HG03575 (cell line): Measurements from ENCODE around the gene CHRNA5.
"Not testable (repeated sequence)": the region's sequence is repeated elsewhere in the genome, so short reads cannot be mapped to it uniquely, and the experiment has no call there.

ENCODE experiments used
- ATAC-seq: cut with Tn5 transposase; IDR thresholded peaks from one replicate; pipeline ENCODE4 v1.9.1; 2021; ENCODE audit not compliant: unreplicated experiment, insufficient number of reproducible peaks, low FRiP score; ENCODE audit errors: extremely low read depth

Gene CHRNA5

GRCh38 chr15:78565097-78565950 lies at the start of gene CHRNA5:
TSS of gene CHRNA5 (plus strand) at chr15:78565520. CDS start at chr15:78565720, 200 bp downstream.
- ATAC-seq = no peak

DNA sequence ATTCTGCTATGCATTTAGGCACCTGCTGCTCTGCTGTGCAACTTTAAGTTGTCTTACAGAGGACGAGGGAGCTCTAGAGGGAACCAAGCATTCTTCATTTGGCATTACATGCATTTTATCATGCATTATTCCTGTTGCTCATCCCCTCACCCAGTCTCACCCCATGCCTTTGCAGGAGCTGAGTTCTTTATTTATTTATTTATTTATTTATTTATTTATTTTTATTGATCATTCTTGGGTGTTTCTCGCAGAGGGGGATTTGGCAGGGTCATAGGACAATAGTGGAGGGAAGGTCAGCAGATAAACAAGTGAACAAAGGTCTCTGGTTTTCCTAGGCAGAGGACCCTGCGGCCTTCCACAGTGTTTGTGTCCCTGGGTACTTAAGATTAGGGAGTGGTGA lies 45.3 kb upstream of the CHRNA5 start:
- not testable (repeated sequence) for ATAC-seq

- no peak for ATAC-seq
These were observed 41.1 kb upstream of the CHRNA5 start for GRCh38 chr15:78524230-78524629.

DNA sequence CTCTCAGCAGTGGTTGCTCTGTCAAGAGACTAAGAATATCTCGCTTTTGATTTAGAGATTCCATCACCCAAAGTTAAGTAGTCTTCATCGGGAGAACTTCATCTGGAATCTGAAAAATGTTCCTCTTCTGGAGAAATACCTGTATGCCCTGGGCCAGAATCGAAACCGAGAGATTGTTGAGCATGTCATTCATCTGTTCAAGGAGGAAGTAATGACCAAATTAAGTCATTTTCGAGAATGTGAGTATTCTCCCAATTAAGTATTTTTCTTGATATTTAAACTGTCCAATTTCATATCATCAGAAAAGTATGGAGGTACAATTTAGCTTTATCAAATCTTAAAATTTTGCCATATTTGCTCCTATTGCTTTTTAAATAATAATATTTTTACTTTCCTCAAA lies 38.0 kb upstream of the CHRNA5 start:
- ATAC-seq = no peak

DNA sequence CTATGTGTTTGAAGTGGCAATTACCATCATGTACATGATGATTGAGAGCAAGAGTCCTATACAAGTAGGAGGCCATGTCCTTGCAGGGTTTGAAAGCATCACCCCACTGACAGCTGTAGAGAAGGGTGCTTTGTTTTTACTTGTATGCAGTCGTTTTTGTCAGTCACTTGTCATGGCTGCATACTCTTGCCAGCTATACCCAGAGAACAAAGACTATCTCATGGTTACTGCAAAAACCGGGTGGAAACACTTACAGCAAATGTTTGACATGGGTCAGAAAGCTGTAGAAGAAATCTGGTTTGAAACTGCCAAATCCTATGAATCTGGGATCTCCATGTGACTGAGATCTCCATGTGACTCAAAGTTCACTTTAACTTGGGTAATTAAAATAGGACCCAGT lies 32.0 kb upstream of the CHRNA5 start:
- ATAC-seq = no peak

- no peak for ATAC-seq
These were observed 29.2 kb upstream of the CHRNA5 start for GRCh38 chr15:78536134-78536533.

- ATAC-seq = no peak
These were observed 27.9 kb upstream of the CHRNA5 start for GRCh38 chr15:78537266-78537905.

DNA sequence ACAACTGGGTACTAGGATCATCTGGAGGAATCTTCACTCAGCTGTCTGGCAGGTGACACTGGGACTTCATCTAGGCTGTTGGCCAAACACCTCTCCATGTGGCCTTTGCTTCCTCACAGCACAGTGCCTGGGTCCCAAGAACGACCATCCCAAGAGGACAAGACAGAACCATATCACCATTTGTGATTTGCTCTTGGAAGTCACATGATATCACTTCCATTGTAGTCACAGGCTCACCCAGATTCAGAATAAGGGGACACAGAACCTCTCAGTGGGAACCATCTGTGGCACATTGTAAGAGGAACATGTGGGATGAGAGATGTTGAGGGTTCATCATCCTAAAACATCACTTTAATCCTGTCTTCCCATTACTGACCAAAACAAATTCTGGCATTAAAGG lies 27.0 kb upstream of the CHRNA5 start:
- no peak for ATAC-seq

DNA sequence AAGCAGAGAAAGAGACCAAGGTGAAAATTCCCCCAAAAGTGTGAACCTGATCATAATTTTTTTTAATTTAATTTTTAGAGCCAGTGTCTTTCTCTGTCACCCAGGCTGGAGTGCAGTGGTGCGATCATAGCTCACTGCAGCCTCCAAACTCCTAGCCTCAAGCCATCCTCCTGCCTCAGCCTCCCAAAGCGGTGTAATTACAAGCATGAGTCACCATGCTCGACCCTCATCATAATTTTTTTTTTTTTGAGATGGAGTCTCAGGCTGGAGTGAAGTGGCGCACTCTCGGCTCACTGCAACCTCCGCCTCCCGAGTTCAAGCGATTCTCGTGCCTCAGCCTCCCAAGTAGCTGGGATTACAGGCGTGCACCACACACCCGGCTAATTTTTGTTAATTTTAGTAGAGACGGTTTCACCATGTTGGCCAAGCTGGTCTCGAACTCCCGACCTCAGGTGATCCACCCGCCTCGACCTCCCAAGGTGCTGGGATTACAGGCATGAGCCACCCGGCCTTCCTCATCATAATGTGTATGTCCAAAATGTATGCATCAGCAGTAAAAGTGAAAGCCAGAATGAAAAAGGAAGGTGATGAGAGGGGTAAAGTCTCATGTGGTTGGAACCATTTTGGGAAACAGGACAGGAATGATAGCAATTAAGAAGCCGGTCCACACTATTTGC lies 25.7 kb upstream of the CHRNA5 start:
- ATAC-seq = not testable (repeated sequence)

DNA sequence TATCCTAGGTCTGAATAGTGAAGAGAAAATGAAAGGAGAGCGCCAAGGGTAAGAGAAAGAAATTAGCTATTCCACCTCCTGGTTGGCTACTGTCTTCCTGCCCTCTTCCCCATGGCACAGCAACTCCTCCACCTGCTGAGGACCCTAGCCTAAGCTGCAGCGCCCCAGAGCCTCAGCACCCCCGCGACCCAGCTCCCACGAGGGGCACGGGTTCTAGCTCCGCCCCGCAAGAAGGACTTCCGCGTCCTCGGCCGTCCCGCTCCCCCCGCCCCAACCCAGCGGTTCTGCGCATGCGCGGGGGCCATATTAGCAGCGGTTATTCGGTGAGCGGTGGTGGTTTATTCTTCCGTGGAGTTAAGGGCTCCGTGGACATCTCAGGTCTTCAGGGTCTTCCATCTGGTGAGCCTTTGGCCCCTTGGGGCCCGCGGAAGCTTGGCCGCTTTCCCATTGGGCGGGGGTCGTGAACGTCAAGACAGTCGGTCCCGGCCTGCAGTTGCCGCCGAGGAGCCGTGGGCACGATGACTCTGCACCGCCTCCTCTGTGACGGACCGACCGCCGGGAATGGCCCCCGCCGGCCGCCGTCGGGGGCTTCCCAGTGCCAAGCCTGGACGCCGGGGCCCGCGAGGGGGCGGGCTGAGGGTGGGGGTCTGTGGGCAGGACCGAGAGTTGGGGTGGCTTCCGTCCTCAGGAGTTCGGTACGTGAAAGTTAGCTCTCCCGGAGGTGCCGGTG lies 25.0 kb upstream of the CHRNA5 start, which contains the start of gene PSMA4:
TSS of gene PSMA4 (plus strand) at position 304 of the 730 bp plus-strand sequence. CDS start 1,484 bp downstream, outside the sequence.
- no peak for ATAC-seq

DNA sequence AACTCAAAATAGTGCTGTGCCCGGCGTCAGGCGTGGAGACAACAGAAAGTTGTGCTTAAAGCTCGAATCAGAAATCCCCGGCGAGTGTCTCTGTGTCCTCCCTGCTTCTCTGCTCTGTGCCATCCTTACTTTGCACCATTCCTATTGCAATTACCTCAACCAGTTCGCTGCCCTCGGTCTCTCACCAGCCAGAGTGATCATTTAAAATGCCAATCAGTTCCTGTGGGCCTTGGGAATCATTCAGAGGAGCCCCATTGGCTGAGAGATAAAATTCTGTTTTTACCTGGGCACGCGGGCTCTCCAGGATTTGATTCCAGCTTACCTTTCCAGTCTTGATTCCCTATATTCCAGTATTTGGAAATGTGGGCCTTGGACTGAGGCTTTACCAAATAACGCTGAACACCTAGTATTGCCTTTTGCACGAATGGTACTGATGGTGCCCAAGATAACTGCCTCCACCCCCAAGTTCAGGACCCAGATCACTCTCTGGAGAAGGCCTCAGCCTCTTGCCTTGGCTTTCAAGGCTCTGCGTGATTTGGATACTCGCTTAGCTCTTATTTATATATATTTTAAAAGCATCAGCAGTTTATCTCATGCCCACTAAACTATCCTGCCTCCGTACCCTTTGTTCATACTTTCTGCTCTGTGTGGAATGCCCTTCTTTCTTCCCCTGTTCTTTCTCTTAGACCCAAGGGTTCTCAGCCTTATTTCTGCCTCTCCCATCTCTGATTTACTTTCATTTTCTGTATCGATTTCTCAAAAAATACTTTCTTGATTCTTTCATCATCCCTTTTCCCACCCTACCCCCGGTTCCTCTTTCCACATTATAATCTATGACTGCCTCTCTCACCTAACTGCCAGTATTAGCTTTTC lies 24.2 kb upstream of the CHRNA5 start:
- no peak for ATAC-seq

DNA sequence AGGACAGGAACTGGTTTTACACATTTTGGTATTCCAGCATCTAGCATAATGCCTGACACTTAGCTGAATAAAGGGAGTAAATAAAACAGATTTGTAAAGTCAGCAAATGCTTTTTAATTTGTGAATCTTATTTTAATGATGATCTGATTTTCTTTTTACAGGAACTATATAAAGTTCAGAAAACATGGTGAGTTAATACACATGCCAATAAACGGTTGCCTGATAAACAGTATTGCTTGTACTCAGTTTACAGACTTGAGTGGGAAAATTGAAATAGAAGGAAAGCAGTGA lies 23.6 kb upstream of the CHRNA5 start:
- no peak for ATAC-seq

DNA sequence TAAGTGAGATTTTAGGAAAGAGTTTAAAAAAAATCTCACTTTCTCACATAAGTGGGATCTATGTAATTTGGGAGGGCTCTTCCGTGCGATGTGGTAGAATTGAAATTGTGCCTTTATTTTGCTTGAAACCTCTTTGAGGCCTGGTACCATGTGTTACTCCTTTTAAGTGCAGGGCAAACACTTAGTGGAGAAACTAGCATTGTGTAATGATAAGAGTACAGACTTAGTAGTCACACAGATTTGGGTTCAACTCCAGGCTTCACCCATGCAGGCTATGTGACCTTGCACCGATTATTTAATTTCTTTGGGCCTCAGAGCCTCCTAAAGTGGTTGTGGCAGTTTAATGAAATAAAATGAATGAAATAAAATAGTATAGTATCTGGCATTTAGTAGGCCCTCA lies 22.7 kb upstream of the CHRNA5 start:
- ATAC-seq = no peak

DNA sequence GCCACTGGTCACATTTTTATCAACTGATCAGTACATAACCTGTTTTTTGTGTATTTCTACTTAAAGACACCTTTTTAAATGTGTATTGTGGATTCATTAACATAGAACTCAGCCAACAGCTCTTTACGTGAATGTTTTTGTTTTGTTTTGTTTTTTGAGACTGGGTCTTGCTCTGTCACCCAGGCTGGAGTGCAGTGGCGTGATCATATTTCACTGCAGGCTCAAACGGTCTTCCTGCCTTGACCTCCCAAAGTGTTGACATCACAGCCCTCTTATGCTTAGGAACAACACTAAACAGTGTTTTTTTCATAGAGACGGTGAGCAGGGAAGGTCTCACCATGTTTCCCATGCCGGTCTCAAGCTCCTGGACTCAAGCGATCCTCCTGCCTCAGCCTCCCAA lies 15.1 kb upstream of the CHRNA5 start:
- ATAC-seq = no peak

DNA sequence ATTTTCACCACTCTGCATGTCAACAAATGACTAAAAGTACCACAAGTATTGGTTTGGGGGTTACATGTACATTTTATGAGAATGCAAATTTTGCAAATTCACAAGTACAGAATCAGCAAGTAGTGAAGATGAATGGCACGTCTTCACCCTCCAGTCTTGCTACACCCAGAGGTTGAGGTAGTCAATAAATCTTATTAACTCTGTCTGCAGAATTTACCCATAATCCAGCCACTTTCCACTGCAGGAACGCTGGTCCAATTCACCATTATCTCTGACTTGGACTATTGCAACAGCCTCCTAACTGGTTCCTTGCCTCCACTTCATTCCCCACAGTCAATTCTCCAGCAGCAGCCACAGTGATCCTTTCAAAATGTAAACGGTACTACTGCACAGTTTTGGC lies 14.5 kb upstream of the CHRNA5 start:
- ATAC-seq = no peak

DNA sequence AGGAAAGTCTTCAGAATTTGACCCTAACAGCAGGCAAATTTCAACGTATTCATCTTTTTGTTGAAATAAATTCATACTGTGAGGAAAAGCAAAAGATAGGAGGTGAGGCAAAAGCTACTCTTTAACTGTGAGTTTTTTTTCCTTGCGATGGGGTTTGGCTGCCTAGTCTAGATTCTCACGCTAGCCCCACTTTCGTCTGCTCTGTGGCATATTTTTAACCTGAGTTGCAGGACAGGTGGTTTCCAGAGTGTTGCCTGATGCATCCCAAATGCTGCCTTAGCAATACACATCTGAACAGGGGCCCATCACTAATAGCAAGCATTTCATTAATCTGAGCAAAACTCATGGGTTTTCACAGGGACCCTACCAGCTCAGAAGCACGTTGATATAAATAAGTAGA lies 13.4 kb upstream of the CHRNA5 start:
- ATAC-seq = no peak

GRCh38 chr15:78552597-78552996 lies 12.7 kb upstream of the CHRNA5 start:
- ATAC-seq = no peak

GRCh38 chr15:78560201-78560600 lies 5.1 kb upstream of the CHRNA5 start:
- not testable (repeated sequence) for ATAC-seq

DNA sequence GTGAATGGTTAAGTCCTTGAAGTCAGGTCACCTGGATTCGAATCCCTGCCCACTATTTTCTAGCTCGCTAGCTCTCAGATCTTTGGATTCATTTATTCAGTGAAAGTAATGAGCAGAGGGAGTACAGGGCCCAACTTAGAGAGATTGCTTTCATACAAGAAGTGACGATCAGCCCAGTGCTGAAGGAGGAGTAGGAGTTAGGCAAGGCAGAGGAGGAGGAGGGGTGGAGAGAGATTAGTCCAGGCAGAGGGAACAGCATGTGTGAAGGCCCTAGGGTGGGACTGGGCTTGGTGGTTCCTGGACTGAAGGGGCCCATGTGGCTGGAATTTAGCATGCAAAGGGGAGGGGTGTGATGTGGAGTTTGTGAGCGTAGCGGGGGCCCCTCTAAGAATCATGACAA lies 3.8 kb upstream of the CHRNA5 start:
- ATAC-seq = no peak
